Cardiac muscle cell (in vitro differentiated cells and primary cell): ENCODE data around the gene MRE11. TPM values are rescaled to one million over a fixed set of nuclear protein-coding genes. Genes with fewer than 3 reads are reported as not detected.

ENCODE experiments used
- DNase-seq, 2 donors: peaks; one replicate each; pipeline versions ENCODE4 v3.0.0 to v3.0.0-alpha.2; 2010 to 2017; ENCODE audit warnings: low read depth in 1 of 2, low spot score in 1 of 2
- H3K27ac ChIP-seq: fragments of 200-600 bp; sonication (generic); 2 replicates; pipeline ENCODE4 v1.5.1; 2016
- H3K27me3 ChIP-seq: fragments of 200-600 bp; sonication (generic); 2 replicates; pipeline ENCODE4 v1.6.0; 2016; ENCODE audit warnings: control low read depth
- H3K36me3 ChIP-seq: fragments of 200-600 bp; sonication (generic); 2 replicates; pipeline ENCODE4 v1.5.1; 2016; ENCODE audit warnings: control low read depth
- H3K4me1 ChIP-seq: fragments of 200-600 bp; sonication (generic); 2 replicates; pipeline ENCODE4 v1.8.1; 2017; ENCODE audit warnings: low read depth, mild to moderate bottlenecking, mixed run types
- H3K4me3 ChIP-seq: fragments of 200-600 bp; sonication (generic); 2 replicates; pipeline ENCODE4 v1.5.1; 2016; ENCODE audit warnings: mild to moderate bottlenecking
- H3K9me3 ChIP-seq: fragments of 200-600 bp; sonication (generic); 2 replicates; pipeline ENCODE4 v1.5.1; 2017; ENCODE audit warnings: low read depth, mild to moderate bottlenecking, control low read depth
- CTCF ChIP-seq: IDR thresholded peaks from 2 replicates; pipeline ENCODE4 v1.5.1; 2012; ENCODE audit warnings: low read depth, mild to moderate bottlenecking, low read length
- polyA plus RNA-seq: library from polyadenylated mRNA; unstranded; fragments of >200 nt; fragmentation: Nextera tagmentation; extraction: Ambion mirVana; gene quantifications from 2 replicates; pipeline ENCODE4 v1.2.1, GENCODE V29; 2016
- total RNA-seq: library from RNA; depleted of rRNA; stranded (reverse); fragments of >200 nt; gene quantifications from 2 replicates; pipeline ENCODE4 v1.2.3, GENCODE V29; 2016

MRE11 gene
- total and polyA plus RNA-seq, 2 experiments from 2014 or later, result 7.0 to 11.4 TPM

- peaks cover under 1% of the 10 kb centered on the region for H3K4me1 ChIP-seq
- H3K36me3 ChIP-seq, result peaks cover 11% of the 10 kb centered on the region
- H3K27me3 ChIP-seq, result no peaks in the 10 kb centered on the region
- no peaks in the 10 kb centered on the region for H3K9me3 ChIP-seq
- TF ChIP-seq CTCF, result no peak
- DNase-seq, result no peak
- no peak overlapping the region for H3K4me3 ChIP-seq
- no peak overlapping the region for H3K27ac ChIP-seq
These were observed 39.3 kb downstream of the MRE11 start for GRCh38 chr11:94454301-94454700.

- Histone ChIP-seq H3K9me3 (no peaks in the 10 kb centered on the region), H3K4me3 (no peak overlapping the region), H3K27me3 (no peaks in the 10 kb centered on the region), H3K27ac (no peak overlapping the region), H3K4me1 (peaks cover 6% of the 10 kb centered on the region), H3K36me3 (no peaks in the 10 kb centered on the region)
- DNase-seq, result no peak
- no peak for TF ChIP-seq CTCF
These were observed 40.7 kb downstream of the MRE11 start for GRCh38 chr11:94452988-94453387.

- no peaks in the 10 kb centered on the region for H3K9me3 ChIP-seq
- peak in 1 of 2 donors; percentile 22 for DNase-seq
- peaks cover 12% of the 10 kb centered on the region for H3K36me3 ChIP-seq
- TF ChIP-seq CTCF, result no peak
- H3K27ac ChIP-seq, result no peak overlapping the region
- H3K4me1 ChIP-seq, result peaks cover 6% of the 10 kb centered on the region
- H3K4me3 ChIP-seq, result no peak overlapping the region
- no peaks in the 10 kb centered on the region for H3K27me3 ChIP-seq
These were observed 43.6 kb downstream of the MRE11 start for GRCh38 chr11:94450048-94450447.

- Histone ChIP-seq H3K27me3 (no peaks in the 10 kb centered on the region), H3K9me3 (no peaks in the 10 kb centered on the region), H3K27ac (no peak overlapping the region), H3K36me3 (peaks cover 12% of the 10 kb centered on the region), H3K4me1 (peaks cover 6% of the 10 kb centered on the region), H3K4me3 (no peak overlapping the region)
- TF ChIP-seq CTCF, result no peak
- peak in 1 of 2 donors; percentile 61 for DNase-seq
These were observed 44.2 kb downstream of the MRE11 start for GRCh38 chr11:94449437-94449836.

GRCh38 chr11:94449029-94449428, 44.6 kb downstream of the MRE11 start:
- H3K4me1 ChIP-seq, result peaks cover 6% of the 10 kb centered on the region
- no peak overlapping the region for H3K27ac ChIP-seq
- no peaks in the 10 kb centered on the region for H3K27me3 ChIP-seq
- H3K36me3 ChIP-seq, result peaks cover 12% of the 10 kb centered on the region
- peak in 1 of 2 donors; percentile 2 for DNase-seq
- no peak overlapping the region for H3K4me3 ChIP-seq
- TF ChIP-seq CTCF, result no peak
- H3K9me3 ChIP-seq, result no peaks in the 10 kb centered on the region

- no peak for TF ChIP-seq CTCF
- Histone ChIP-seq H3K4me1 (peaks cover 6% of the 10 kb centered on the region), H3K27ac (no peak overlapping the region), H3K36me3 (peaks cover 12% of the 10 kb centered on the region), H3K27me3 (no peaks in the 10 kb centered on the region), H3K9me3 (no peaks in the 10 kb centered on the region), H3K4me3 (no peak overlapping the region)
- DNase-seq, result no peak
These were observed 46.5 kb downstream of the MRE11 start for GRCh38 chr11:94447149-94447548.
